NK-92 treated with Interleukin-12 subunit alpha and Interleukin-12 subunit beta, amount 100 ng/mL, for 24 hours (cell line): ENCODE results near the gene SEZ6L.

Source experiments
- DNase-seq: peaks from one replicate; lab custom pipeline; 2025; lab: John Stamatoyannopoulos, UW

Gene SEZ6L

GRCh38 chr22:26334232-26334631, 165.0 kb downstream of the SEZ6L start:
- DNase-seq = no peak

GRCh38 chr22:26336773-26337172, 167.5 kb downstream of the SEZ6L start:
- no peak for DNase-seq

GRCh38 chr22:26339755-26340154, 170.5 kb downstream of the SEZ6L start:
- no peak for DNase-seq

- no peak for DNase-seq
These were observed 173.6 kb downstream of the SEZ6L start for GRCh38 chr22:26342745-26343410.

- DNase-seq = no peak
These were observed 176.2 kb downstream of the SEZ6L start for GRCh38 chr22:26345496-26345895.

GRCh38 chr22:26348810-26349526, 179.7 kb downstream of the SEZ6L start:
- no peak for DNase-seq

GRCh38 chr22:26354707-26355106, 185.4 kb downstream of the SEZ6L start:
- no peak for DNase-seq

- no peak for DNase-seq
These were observed 188.0 kb downstream of the SEZ6L start for GRCh38 chr22:26357281-26357680.

- no peak for DNase-seq
These were observed 188.6 kb downstream of the SEZ6L start for GRCh38 chr22:26357813-26358212.

- no peak for DNase-seq
These were observed 189.9 kb downstream of the SEZ6L start for GRCh38 chr22:26359156-26359555.

- peak; percentile 22 for DNase-seq
These were observed 191.1 kb downstream of the SEZ6L start for GRCh38 chr22:26360169-26360885.

- no peak for DNase-seq
These were observed 193.2 kb downstream of the SEZ6L start for GRCh38 chr22:26362471-26362870.

GRCh38 chr22:26364066-26365015, 195.1 kb downstream of the SEZ6L start:
- DNase-seq = peak; percentile 17

GRCh38 chr22:26367402-26368245, 198.4 kb downstream of the SEZ6L start:
- DNase-seq = peak; percentile 5

- DNase-seq = no peak
These were observed 203.6 kb downstream of the SEZ6L start for GRCh38 chr22:26372890-26373289.

- no peak for DNase-seq
These were observed 205.2 kb downstream of the SEZ6L start for GRCh38 chr22:26374391-26375026.

GRCh38 chr22:26377170-26377830, 208.0 kb downstream of the SEZ6L start:
- no peak for DNase-seq

GRCh38 chr22:26380072-26380830, 211.0 kb downstream of the SEZ6L start:
- no peak for DNase-seq

GRCh38 chr22:26382782-26383181, 213.5 kb downstream of the SEZ6L start:
- DNase-seq = no peak
